IMR-90 (cell line): Measurements from ENCODE around the gene AQP5. TPM values are rescaled to one million over a fixed set of nuclear protein-coding genes. Genes with fewer than 3 reads are reported as not detected.

Source experiments
- ATAC-seq: fragments of 200-7000 bp; cut with Tn5 transposase; 2 replicates; pipeline ENCODE4 v1.9.1; 2020; ENCODE audit warnings: low read depth, mild to moderate bottlenecking, moderate library complexity
- BruUV-seq: library from RNA; stranded (reverse); fragments of 400-500 nt; replicated peaks from 2 replicates; lab custom pipeline; 2021; lab: Mats Ljungman, UMichigan
- CTCF ChIA-PET: fragments of 300-600 bp; formaldehyde crosslinking; extraction: SDS; loops from one replicate; lab custom pipeline; 2021; ENCODE audit warnings: antibody characterized with exemption; lab: Yijun Ruan, JAX
- POLR2A ChIA-PET: fragments of 300-600 bp; sonication (Branson Sonifier 250); formaldehyde crosslinking; loops from one replicate; lab custom pipeline; 2022; ENCODE audit warnings: antibody characterized with exemption; ENCODE audit not compliant: unreplicated experiment; lab: Charles Lee
- DNase-seq: peaks from one replicate; pipeline ENCODE4 v3.0.0; 2013
- H2AFZ ChIP-seq: replicated peaks from 2 replicates; pipeline ENCODE3; 2013; ENCODE audit warnings: low read length, mild to moderate bottlenecking; ENCODE audit not compliant: poor library complexity
- H2AK5ac ChIP-seq: 2 replicates; pipeline ENCODE4 v1.6.1; 2013; ENCODE audit warnings: low read depth, low read length, inconsistent platforms
- H2AK9ac ChIP-seq: replicated peaks from 2 replicates; pipeline ENCODE3; 2013; ENCODE audit warnings: mild to moderate bottlenecking, low read depth, low read length, moderate library complexity; ENCODE audit not compliant: poor library complexity
- H2BK120ac ChIP-seq: 2 replicates; pipeline ENCODE4 v1.6.1; 2013; ENCODE audit warnings: low read depth, low read length, inconsistent platforms
- H2BK15ac ChIP-seq: 3 replicates; pipeline ENCODE4 v1.6.1; 2013; ENCODE audit warnings: low read depth, low read length, inconsistent platforms
- H2BK20ac ChIP-seq: 2 replicates; pipeline ENCODE4 v1.6.1; 2013; ENCODE audit warnings: low read depth, mild to moderate bottlenecking, inconsistent platforms, low read length, moderate library complexity
- H2BK5ac ChIP-seq: 2 replicates; pipeline ENCODE4 v1.6.1; 2013; ENCODE audit warnings: mild to moderate bottlenecking, low read depth, low read length, inconsistent platforms; ENCODE audit not compliant: poor library complexity, severe bottlenecking
- H3K14ac ChIP-seq: replicated peaks from 2 replicates; pipeline ENCODE4 v1.6.1; 2013; ENCODE audit warnings: low read depth, low read length, inconsistent platforms
- H3K18ac ChIP-seq: 2 replicates; pipeline ENCODE4 v1.6.1; 2013; ENCODE audit warnings: low read depth, low read length, control low read depth
- H3K23ac ChIP-seq: 2 replicates; pipeline ENCODE4 v1.6.1; 2013; ENCODE audit warnings: low read depth, low read length, inconsistent platforms
- H3K27ac ChIP-seq: 2 replicates; pipeline ENCODE4 v1.5.1; 2013; ENCODE audit warnings: mild to moderate bottlenecking, control low read depth, low read length; ENCODE audit not compliant: insufficient read depth
- H3K27me3 ChIP-seq: 2 replicates; pipeline ENCODE4 v1.6.1; 2013; ENCODE audit warnings: low read length; ENCODE audit not compliant: control insufficient read depth, insufficient read depth
- H3K36me3 ChIP-seq: 2 replicates; pipeline ENCODE4 v1.6.1; 2013; ENCODE audit warnings: low read length, mixed read lengths; ENCODE audit not compliant: control insufficient read depth, insufficient read depth
- H3K4ac ChIP-seq: 2 replicates; pipeline ENCODE4 v1.6.1; 2013; ENCODE audit warnings: low read depth, low read length, inconsistent platforms
- H3K4me1 ChIP-seq: 2 replicates; pipeline ENCODE4 v1.6.1; 2013; ENCODE audit warnings: low read length, mixed read lengths; ENCODE audit not compliant: control insufficient read depth, insufficient read depth
- H3K4me2 ChIP-seq: 2 replicates; pipeline ENCODE4 v1.6.1; 2013; ENCODE audit warnings: low read depth, mild to moderate bottlenecking, control low read depth, low read length, moderate library complexity
- H3K4me3 ChIP-seq: 2 replicates; pipeline ENCODE4 v1.5.1; 2013; ENCODE audit warnings: low read depth, mild to moderate bottlenecking, control low read depth, low read length, moderate library complexity; ENCODE audit not compliant: insufficient read depth
- H3K56ac ChIP-seq: 2 replicates; pipeline ENCODE4 v1.6.1; 2013; ENCODE audit warnings: low read length, inconsistent platforms; ENCODE audit not compliant: insufficient read depth; ENCODE audit errors: extremely low read depth
- H3K79me1 ChIP-seq, 2 experiments: 2 replicates each; pipeline ENCODE4 v1.6.1; 2013; ENCODE audit warnings: low read length in 2 of 2, inconsistent platforms in 1 of 2, low read depth in 1 of 2
- H3K9ac ChIP-seq: 2 replicates; pipeline ENCODE4 v1.6.1; 2013; ENCODE audit warnings: low read depth, low read length, control low read depth
- H3K9me1 ChIP-seq: 2 replicates; pipeline ENCODE4 v1.6.1; 2013; ENCODE audit warnings: low read length, inconsistent platforms; ENCODE audit not compliant: insufficient read depth
- H3K9me3 ChIP-seq: 2 replicates; pipeline ENCODE4 v1.6.1; 2013; ENCODE audit warnings: low read length; ENCODE audit not compliant: control insufficient read depth, insufficient read depth
- H4K20me1 ChIP-seq: 2 replicates; pipeline ENCODE4 v1.6.1; 2013; ENCODE audit warnings: low read length, inconsistent platforms; ENCODE audit not compliant: insufficient read depth
- H4K5ac ChIP-seq: 2 replicates; pipeline ENCODE4 v1.6.1; 2013; ENCODE audit warnings: mild to moderate bottlenecking, low read depth, low read length, control low read depth
- H4K8ac ChIP-seq, 2 experiments: 2 replicates each; pipeline ENCODE4 v1.6.1; 2013; ENCODE audit warnings: low read depth in 2 of 2, low read length in 2 of 2, control low read depth in 1 of 2, inconsistent platforms in 1 of 2
- H4K91ac ChIP-seq: 2 replicates; pipeline ENCODE4 v1.6.1; 2013; ENCODE audit warnings: low read depth, low read length, inconsistent platforms; ENCODE audit not compliant: insufficient read depth
- CEBPB ChIP-seq: IDR thresholded peaks from 2 replicates; pipeline ENCODE4 v1.6.1; 2012; ENCODE audit warnings: low read depth, low read length, improper control_type of control experiment
- MAZ ChIP-seq: IDR thresholded peaks from 2 replicates; pipeline ENCODE4 v1.6.1; 2012; ENCODE audit warnings: low read depth, mild to moderate bottlenecking, low read length, improper control_type of control experiment, moderate library complexity, borderline replicate concordance
- NFE2L2 ChIP-seq: fragments of 150-350 bp; IDR thresholded peaks from 2 replicates; pipeline ENCODE4 v1.6.1; 2016; ENCODE audit warnings: low read depth, mild to moderate bottlenecking, low read length
- POLR2A ChIP-seq: IDR thresholded peaks from 2 replicates; pipeline ENCODE4 v1.6.1; 2012; ENCODE audit warnings: mild to moderate bottlenecking, low read depth, low read length
- RCOR1 ChIP-seq: IDR thresholded peaks from 2 replicates; pipeline ENCODE4 v1.6.1; 2012; ENCODE audit warnings: mild to moderate bottlenecking, low read length, improper control_type of control experiment; ENCODE audit not compliant: insufficient replicate concordance
- RFX5 ChIP-seq: IDR thresholded peaks from 2 replicates; pipeline ENCODE4 v1.8.0; 2012; ENCODE audit warnings: low read depth, mild to moderate bottlenecking, low read length, moderate library complexity
- WGBS, 2 experiments: methylation state at CpG; one replicate each; pipeline versions ENCODE4 v1.1.5 to v1.1.7; 2013; ENCODE audit warnings: missing lambda C conversion rate in 2 of 2; ENCODE audit not compliant: insufficient read length in 1 of 2; ENCODE audit errors: extremely low coverage in 2 of 2; 5-methylcytosine and 5-hydroxymethylcytosine counted together
- dilution Hi-C: fragments of 300-500 bp; cut with HindIII; formaldehyde crosslinking; loops from one replicate; pipeline ENCODE4 v1.14.3; 2018; ENCODE audit warnings: low sequenced_read_pairs; ENCODE audit not compliant: unreplicated experiment
- in situ Hi-C: fragments of 300-500 bp; cut with MboI; formaldehyde crosslinking; loops from 3 replicates; pipeline ENCODE4 v1.14.3; 2019; ENCODE audit warnings: low sequenced_read_pairs, inconsistent platforms, mixed read lengths
- intact Hi-C: fragments of 100-400 bp; cut with micrococcal nuclease; formaldehyde crosslinking; loops from 2 replicates; pipeline ENCODE4 v1.10.0; 2022
- polyA plus RNA-seq, 3 experiments: library from polyadenylated mRNA; depleted of rRNA; stranded (reverse); fragments of >200 nt; gene quantifications; 2 replicates each; pipeline ENCODE4 v1.2.3, GENCODE V29; 2012; ENCODE audit warnings: low replicate concordance in 1 of 3
- total RNA-seq: library from RNA; depleted of rRNA; stranded (reverse); fragments of >200 nt; gene quantifications from 2 replicates; pipeline ENCODE4 v1.2.3, GENCODE V29; 2012
- TF ChIP-seq, protein P1 (sequence below): conservative IDR thresholded peaks from 2 replicates; pipeline ENCODE4 v1.5.1; 2012; ENCODE audit warnings: mild to moderate bottlenecking, low read depth, low read length, improper control_type of control experiment
- TF ChIP-seq, protein P2 (sequence below): fragments of 150-350 bp; IDR thresholded peaks from 2 replicates; pipeline ENCODE4 v1.6.1; 2016; ENCODE audit warnings: low read depth, mild to moderate bottlenecking, low read length, moderate library complexity, borderline replicate concordance

Gene AQP5
- total and polyA plus RNA-seq, 2 of the 4 experiments (the other 2 are of a cell fraction): not detected

DNA sequence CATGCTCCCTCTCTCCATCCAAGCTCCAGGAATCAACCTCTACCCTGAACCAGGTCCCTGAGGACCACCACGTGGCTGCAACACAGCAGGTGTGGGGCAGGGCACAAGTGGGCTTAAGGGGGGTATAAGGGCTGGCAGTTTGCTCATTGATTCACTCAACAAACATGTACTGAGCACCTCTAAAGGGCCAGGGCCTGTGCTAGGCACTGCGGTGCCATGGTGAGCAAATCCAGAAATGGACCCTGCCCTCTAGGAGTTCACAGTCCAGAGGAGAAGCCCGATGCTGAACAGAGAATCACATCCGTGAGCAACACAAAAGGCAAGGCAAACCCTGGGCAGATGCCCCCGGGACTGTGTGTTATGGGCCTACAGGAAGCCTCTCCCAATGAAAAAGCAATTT, 17.6 kb upstream of the AQP5 start:
- Histone ChIP-seq H2AK5ac (no peak overlapping the region), H3K36me3 (no peaks in the 10 kb centered on the region), H4K91ac (no peak overlapping the region), H3K4me1 (no peaks in the 10 kb centered on the region; the same call in 1 of the 2 replicates), H3K4me2 (no peak overlapping the region), H3K18ac (no peak overlapping the region), H3K9me3 (no peaks in the 10 kb centered on the region), H2BK5ac (no peak overlapping the region), H4K8ac (no peak overlapping the region), H3K27ac (no peak overlapping the region), H3K14ac (no peak overlapping the region), H3K56ac (no peak overlapping the region), H2AFZ (no peak overlapping the region), H2AK9ac (no peak overlapping the region), H3K27me3 (peaks cover 3% of the 10 kb centered on the region; the same call in 1 of the 2 replicates), H3K4ac (no peak overlapping the region), H2BK15ac (no peak overlapping the region), H3K9ac (no peak overlapping the region), H3K9me1 (0 out of 2 replicates have a peak, but pooled peaks cover 3% of the 10 kb centered on the region), H2BK120ac (no peak overlapping the region), H3K4me3 (no peak overlapping the region), H4K20me1 (no peaks in the 10 kb centered on the region), H3K79me1 (no peaks in the 10 kb centered on the region), H2BK20ac (no peak overlapping the region), H4K5ac (no peak overlapping the region), H3K23ac (no peak overlapping the region)
- in situ Hi-C loops: no loop called here
- POLR2A ChIA-PET: interaction anchor here (0.6 kb wide), 1 partner anchor 10 kb away, joined by 3 read pairs; no protein-coding TSS in a partner anchor
- dilution Hi-C loops: no loop called here
- CTCF ChIA-PET: no interaction called here
- TF ChIP-seq, protein P1, sequence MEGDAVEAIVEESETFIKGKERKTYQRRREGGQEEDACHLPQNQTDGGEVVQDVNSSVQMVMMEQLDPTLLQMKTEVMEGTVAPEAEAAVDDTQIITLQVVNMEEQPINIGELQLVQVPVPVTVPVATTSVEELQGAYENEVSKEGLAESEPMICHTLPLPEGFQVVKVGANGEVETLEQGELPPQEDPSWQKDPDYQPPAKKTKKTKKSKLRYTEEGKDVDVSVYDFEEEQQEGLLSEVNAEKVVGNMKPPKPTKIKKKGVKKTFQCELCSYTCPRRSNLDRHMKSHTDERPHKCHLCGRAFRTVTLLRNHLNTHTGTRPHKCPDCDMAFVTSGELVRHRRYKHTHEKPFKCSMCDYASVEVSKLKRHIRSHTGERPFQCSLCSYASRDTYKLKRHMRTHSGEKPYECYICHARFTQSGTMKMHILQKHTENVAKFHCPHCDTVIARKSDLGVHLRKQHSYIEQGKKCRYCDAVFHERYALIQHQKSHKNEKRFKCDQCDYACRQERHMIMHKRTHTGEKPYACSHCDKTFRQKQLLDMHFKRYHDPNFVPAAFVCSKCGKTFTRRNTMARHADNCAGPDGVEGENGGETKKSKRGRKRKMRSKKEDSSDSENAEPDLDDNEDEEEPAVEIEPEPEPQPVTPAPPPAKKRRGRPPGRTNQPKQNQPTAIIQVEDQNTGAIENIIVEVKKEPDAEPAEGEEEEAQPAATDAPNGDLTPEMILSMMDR: no peak
- TF ChIP-seq MAZ (no peak), RCOR1 (no peak), POLR2A (no peak), CEBPB (no peak), RFX5 (no peak), NFE2L2 (no peak)
- TF ChIP-seq, protein P2, sequence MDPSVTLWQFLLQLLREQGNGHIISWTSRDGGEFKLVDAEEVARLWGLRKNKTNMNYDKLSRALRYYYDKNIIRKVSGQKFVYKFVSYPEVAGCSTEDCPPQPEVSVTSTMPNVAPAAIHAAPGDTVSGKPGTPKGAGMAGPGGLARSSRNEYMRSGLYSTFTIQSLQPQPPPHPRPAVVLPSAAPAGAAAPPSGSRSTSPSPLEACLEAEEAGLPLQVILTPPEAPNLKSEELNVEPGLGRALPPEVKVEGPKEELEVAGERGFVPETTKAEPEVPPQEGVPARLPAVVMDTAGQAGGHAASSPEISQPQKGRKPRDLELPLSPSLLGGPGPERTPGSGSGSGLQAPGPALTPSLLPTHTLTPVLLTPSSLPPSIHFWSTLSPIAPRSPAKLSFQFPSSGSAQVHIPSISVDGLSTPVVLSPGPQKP: no peak
- WGBS, 2 experiments: 100% methylated on average over 2 of the region's 5 CpGs; no CpG with 5 or more reads in 1 of the 2 experiments
- no TSS peak for BruUV-seq
- intact Hi-C loops: loop anchor here (2.0 kb wide), 1 partner anchor 167 kb away; no protein-coding TSS in a partner anchor
- ATAC-seq (no peak), DNase-seq (no peak)
